ENCODE measurements around the gene FAM110C.
"Not testable (repeated sequence)": the region's sequence is repeated elsewhere in the genome, so short reads cannot be mapped to it uniquely, and the experiment has no call there.

Gene FAM110C

GRCh38 chr2:40465-40864 is 5.8 kb downstream of the FAM110C start:
- no peak for DNase-seq

GRCh38 chr2:38155-38554 is 8.2 kb downstream of the FAM110C start:
- no peak for DNase-seq

- no peak for DNase-seq
These were observed 10.0 kb downstream of the FAM110C start for GRCh38 chr2:36318-36717.

GRCh38 chr2:35852-36251 is 10.5 kb downstream of the FAM110C start:
- no peak for DNase-seq

GRCh38 chr2:33620-34019 is 12.7 kb downstream of the FAM110C start:
- no peak for DNase-seq

GRCh38 chr2:32068-32467 is 14.2 kb downstream of the FAM110C start:
- DNase-seq = no peak

GRCh38 chr2:29253-29652 is 17.1 kb downstream of the FAM110C start:
- DNase-seq = no peak

GRCh38 chr2:28406-28975 is 17.8 kb downstream of the FAM110C start:
- DNase-seq = no peak

GRCh38 chr2:26891-27290 is 19.4 kb downstream of the FAM110C start:
- no peak for DNase-seq

GRCh38 chr2:25543-25942 is 20.8 kb downstream of the FAM110C start:
- no peak for DNase-seq

GRCh38 chr2:24591-24990 is 21.7 kb downstream of the FAM110C start:
- DNase-seq = not testable (repeated sequence)

GRCh38 chr2:24107-24506 is 22.2 kb downstream of the FAM110C start:
- DNase-seq = no peak

- no peak for DNase-seq
These were observed 23.0 kb downstream of the FAM110C start for GRCh38 chr2:23283-23682.

- not testable (repeated sequence) for DNase-seq
These were observed 24.1 kb downstream of the FAM110C start for GRCh38 chr2:22244-22643.

- DNase-seq = not testable (repeated sequence)
These were observed 26.0 kb downstream of the FAM110C start for GRCh38 chr2:20259-20658.

- DNase-seq = no peak
These were observed 26.8 kb downstream of the FAM110C start for GRCh38 chr2:19505-19904.

- no peak for DNase-seq
These were observed 27.7 kb downstream of the FAM110C start for GRCh38 chr2:18402-19271.

GRCh38 chr2:15916-16315 is 30.4 kb downstream of the FAM110C start:
- DNase-seq = not testable (repeated sequence)

- DNase-seq = no peak
These were observed 34.9 kb downstream of the FAM110C start for GRCh38 chr2:11248-11941.

- DNase-seq = no peak
These were observed 36.0 kb downstream of the FAM110C start for GRCh38 chr2:10222-10875.

Measured in GF-D8 (cell line).